Activated CD8-positive, alpha-beta memory T cell treated with anti-CD3 and anti-CD28 coated beads, Interleukin-2, amount 10 ng/mL, durations not matched to agents 7 days and 5 days (primary cell): Measurements from ENCODE around the gene ACOT8. TPM values are rescaled to one million over a fixed set of nuclear protein-coding genes. Genes with fewer than 3 reads are reported as not detected.
"Not testable (repeated sequence)": the region's sequence is repeated elsewhere in the genome, so short reads cannot be mapped to it uniquely, and the experiment has no call there.

Experiments
- ATAC-seq: fragments of 150-1000 bp; cut with Tn5 transposase; one replicate; pipeline ENCODE4 v1.10.0; 2021; ENCODE audit warnings: moderate library complexity
- CTCF ChIA-PET: fragments of 350-600 bp; sonication (Branson Sonifier 250); formaldehyde crosslinking; loops from one replicate; lab custom pipeline; 2021; ENCODE audit warnings: antibody characterized with exemption; lab: Charles Lee
- DNase-seq: peaks from one replicate; pipeline ENCODE4 v3.0.0-alpha.2; 2020
- H3K27ac Mint-ChIP-seq: one replicate; pipeline ENCODE4 v1.8.0; 2021; ENCODE audit warnings: mild to moderate bottlenecking, mixed read lengths
- H3K27me3 Mint-ChIP-seq: one replicate; pipeline ENCODE4 v1.8.0; 2021; ENCODE audit warnings: mixed read lengths
- H3K36me3 Mint-ChIP-seq: one replicate; pipeline ENCODE4 v1.8.0; 2021; ENCODE audit warnings: mild to moderate bottlenecking, mixed read lengths
- H3K4me1 Mint-ChIP-seq: one replicate; pipeline ENCODE4 v1.8.0; 2021; ENCODE audit warnings: mixed read lengths
- H3K4me3 Mint-ChIP-seq: one replicate; pipeline ENCODE4 v1.8.0; 2021; ENCODE audit warnings: mild to moderate bottlenecking, moderate library complexity, mixed read lengths
- H3K9me3 Mint-ChIP-seq: one replicate; pipeline ENCODE4 v1.8.0; 2022; ENCODE audit warnings: low read depth, mixed read lengths
- total RNA-seq, 2 experiments: library from RNA; stranded (reverse); gene quantifications; one replicate each; pipeline ENCODE4 v1.2.3, GENCODE V29; 2021

ACOT8 gene
- 10 to 100 TPM; 36.1 TPM for total RNA-seq

GRCh38 chr20:45857114-45857881 lies at the start of gene ACOT8, which contains the start of gene ZSWIM3:
ACOT8 (minus strand) TSS chr20:45857392; CDS start chr20:45857315, 77 bp downstream.
ZSWIM3 (plus strand) TSS chr20:45857614; CDS start chr20:45857826, 212 bp downstream.
- H3K27me3 Mint-ChIP-seq = no peaks in the 10 kb centered on the region
- peak; percentile 97 for ATAC-seq
- CTCF ChIA-PET = interaction anchor here (0.6 to 1.7 kb wide), 5 partner anchors 17 to 113 kb away, joined by 3 to 11 read pairs (median 8); no protein-coding TSS in a partner anchor
- peaks cover 15% of the 10 kb centered on the region for H3K36me3 Mint-ChIP-seq
- H3K9me3 Mint-ChIP-seq = no peaks in the 10 kb centered on the region
- peak; percentile 98 for DNase-seq
- peaks cover 45% of the 10 kb centered on the region for H3K4me1 Mint-ChIP-seq
- H3K4me3 Mint-ChIP-seq = peak within 1 kb of the TSS; percentile 96
- peak within 1 kb of the TSS; percentile 99 for H3K27ac Mint-ChIP-seq

GRCh38 chr20:45905505-45906079 lies 48.4 kb upstream of the ACOT8 start:
- no peaks in the 10 kb centered on the region for H3K36me3 Mint-ChIP-seq
- ATAC-seq (no peak), DNase-seq (no peak)
- H3K9me3 Mint-ChIP-seq = no peaks in the 10 kb centered on the region
- H3K27me3 Mint-ChIP-seq = no peaks in the 10 kb centered on the region
- H3K27ac Mint-ChIP-seq = no peak overlapping the region
- H3K4me1 Mint-ChIP-seq = peaks cover 3% of the 10 kb centered on the region
- CTCF ChIA-PET = interaction anchor here (1.1 to 1.4 kb wide), 4 partner anchors 13 to 106 kb away, joined by 3 to 5 read pairs (median 4); no protein-coding TSS in a partner anchor
- H3K4me3 Mint-ChIP-seq = no peak overlapping the region

- no peak for DNase-seq
- H3K4me1 Mint-ChIP-seq = peaks cover 1% of the 10 kb centered on the region
- no peak overlapping the region for H3K4me3 Mint-ChIP-seq
- no peaks in the 10 kb centered on the region for H3K9me3 Mint-ChIP-seq
- CTCF ChIA-PET = interaction anchor here (0.6 to 1.4 kb wide), 5 partner anchors 12 to 1640 kb away, joined by 3 to 5 read pairs (median 3); no protein-coding TSS in a partner anchor
- no peaks in the 10 kb centered on the region for H3K36me3 Mint-ChIP-seq
- no peaks in the 10 kb centered on the region for H3K27me3 Mint-ChIP-seq
- no peak overlapping the region for H3K27ac Mint-ChIP-seq
- ATAC-seq = no peak
Observed at GRCh38 chr20:45904583-45905504, 47.7 kb upstream of the ACOT8 start.

- CTCF ChIA-PET = no interaction called here
- DNase-seq (no peak), ATAC-seq (no peak)
- H3K27me3 Mint-ChIP-seq = no peaks in the 10 kb centered on the region
- no peaks in the 10 kb centered on the region for H3K36me3 Mint-ChIP-seq
- H3K9me3 Mint-ChIP-seq = no peaks in the 10 kb centered on the region
- no peak overlapping the region for H3K27ac Mint-ChIP-seq
- H3K4me3 Mint-ChIP-seq = no peak overlapping the region
- no peaks in the 10 kb centered on the region for H3K4me1 Mint-ChIP-seq
Observed at GRCh38 chr20:45902199-45902701, 45.1 kb upstream of the ACOT8 start.

GRCh38 chr20:45901332-45901731 lies 44.1 kb upstream of the ACOT8 start:
- H3K27ac Mint-ChIP-seq, H3K36me3 Mint-ChIP-seq, DNase-seq, H3K4me1 Mint-ChIP-seq, H3K9me3 Mint-ChIP-seq, CTCF ChIA-PET, H3K27me3 Mint-ChIP-seq, H3K4me3 Mint-ChIP-seq, ATAC-seq: not testable (repeated sequence)

GRCh38 chr20:45899046-45899835 lies 42.0 kb upstream of the ACOT8 start:
- no peaks in the 10 kb centered on the region for H3K27me3 Mint-ChIP-seq
- no peak for ATAC-seq
- DNase-seq = no peak
- CTCF ChIA-PET = interaction anchor here (0.7 to 1.4 kb wide), 2 partner anchors 9 to 499 kb away, joined by 5 read pairs; partner anchors contain the start of genes CTSA and NEURL2
- H3K4me1 Mint-ChIP-seq = peaks cover 6% of the 10 kb centered on the region
- no peak overlapping the region for H3K27ac Mint-ChIP-seq
- no peaks in the 10 kb centered on the region for H3K9me3 Mint-ChIP-seq
- peaks cover 3% of the 10 kb centered on the region for H3K36me3 Mint-ChIP-seq
- H3K4me3 Mint-ChIP-seq = no peak overlapping the region

- Mint-ChIP-seq H3K27me3 (no peaks in the 10 kb centered on the region), H3K9me3 (no peaks in the 10 kb centered on the region), H3K36me3 (peaks cover 3% of the 10 kb centered on the region), H3K4me1 (peaks cover 15% of the 10 kb centered on the region), H3K27ac (no peak overlapping the region), H3K4me3 (no peak overlapping the region)
- ATAC-seq (no peak), DNase-seq (no peak)
- CTCF ChIA-PET = no interaction called here
Observed at GRCh38 chr20:45898285-45898684, 41.1 kb upstream of the ACOT8 start.

GRCh38 chr20:45897692-45898091 lies 40.5 kb upstream of the ACOT8 start:
- ATAC-seq (no peak), DNase-seq (no peak)
- Mint-ChIP-seq H3K36me3 (peaks cover 4% of the 10 kb centered on the region), H3K4me1 (peaks cover 21% of the 10 kb centered on the region), H3K4me3 (no peak overlapping the region), H3K27ac (no peak overlapping the region), H3K9me3 (no peaks in the 10 kb centered on the region), H3K27me3 (no peaks in the 10 kb centered on the region)
- CTCF ChIA-PET = no interaction called here

GRCh38 chr20:45897289-45897688 lies 40.1 kb upstream of the ACOT8 start:
- no peak for ATAC-seq
- Mint-ChIP-seq H3K9me3 (no peaks in the 10 kb centered on the region), H3K4me1 (peaks cover 25% of the 10 kb centered on the region), H3K4me3 (no peak overlapping the region), H3K27me3 (no peaks in the 10 kb centered on the region), H3K36me3 (peaks cover 4% of the 10 kb centered on the region), H3K27ac (no peak overlapping the region)
- CTCF ChIA-PET = no interaction called here
- no peak for DNase-seq

GRCh38 chr20:45896641-45897161 lies 39.5 kb upstream of the ACOT8 start:
- Mint-ChIP-seq H3K27me3 (no peaks in the 10 kb centered on the region), H3K9me3 (no peaks in the 10 kb centered on the region), H3K4me1 (peaks cover 29% of the 10 kb centered on the region), H3K27ac (no peak overlapping the region), H3K4me3 (no peak overlapping the region), H3K36me3 (peaks cover 4% of the 10 kb centered on the region)
- CTCF ChIA-PET = no interaction called here
- DNase-seq = no peak
- ATAC-seq = no peak

- H3K27ac Mint-ChIP-seq = no peak overlapping the region
- ATAC-seq (no peak), DNase-seq (no peak)
- no peaks in the 10 kb centered on the region for H3K9me3 Mint-ChIP-seq
- peaks cover 35% of the 10 kb centered on the region for H3K4me1 Mint-ChIP-seq
- CTCF ChIA-PET = interaction anchor here (0.7 to 0.8 kb wide), 2 partner anchors 14 to 96 kb away, joined by 3 to 4 read pairs; partner anchors contain the start of gene ZSWIM1
- no peaks in the 10 kb centered on the region for H3K27me3 Mint-ChIP-seq
- peaks cover 4% of the 10 kb centered on the region for H3K36me3 Mint-ChIP-seq
- no peak overlapping the region for H3K4me3 Mint-ChIP-seq
Observed at GRCh38 chr20:45894797-45895196, 37.6 kb upstream of the ACOT8 start.

GRCh38 chr20:45893831-45894230 lies 36.6 kb upstream of the ACOT8 start:
- DNase-seq = no peak
- Mint-ChIP-seq H3K36me3 (peaks cover 4% of the 10 kb centered on the region), H3K4me3 (no peak overlapping the region), H3K27ac (peak overlapping the region; percentile 22), H3K4me1 (peaks cover 35% of the 10 kb centered on the region), H3K27me3 (no peaks in the 10 kb centered on the region), H3K9me3 (no peaks in the 10 kb centered on the region)
- ATAC-seq = no peak
- CTCF ChIA-PET = interaction anchor here (1.2 to 3.3 kb wide), 2 partner anchors 13 to 40 kb away, joined by 3 to 8 read pairs; partner anchors contain the start of gene ZSWIM1
